MCF 10A (cell line): ENCODE measurements around the gene SRRM1. TPM values are rescaled to one million over a fixed set of nuclear protein-coding genes. Genes with fewer than 3 reads are reported as not detected.

Source experiments
- BruUV-seq: library from RNA; stranded (reverse); fragments of 400-500 nt; replicated peaks from 2 replicates; lab custom pipeline; 2021; lab: Mats Ljungman, UMichigan
- CTCF ChIA-PET: fragments of 300-600 bp; sonication (Branson Sonifier 250); formaldehyde crosslinking; extraction: SDS; loops from one replicate; lab custom pipeline; 2021; ENCODE audit warnings: antibody characterized with exemption, inconsistent platforms; lab: Yijun Ruan, JAX
- POLR2A ChIA-PET: fragments of 300-600, 350-650 bp; sonication (Branson Sonifier 250); formaldehyde crosslinking; extraction: SDS; loops from one replicate; lab custom pipeline; 2020; ENCODE audit warnings: antibody characterized with exemption, inconsistent platforms; lab: Yijun Ruan, JAX
- DNase-seq: peaks from one replicate; pipeline ENCODE4 v3.0.0-alpha.2; 2018; ENCODE audit not compliant: unreplicated experiment
- H3K27ac Mint-ChIP-seq: one replicate; pipeline ENCODE4 v1.8.0; 2022; ENCODE audit warnings: mild to moderate bottlenecking, low read depth, mixed read lengths; ENCODE audit not compliant: unreplicated experiment
- H3K27me3 Mint-ChIP-seq: one replicate; pipeline ENCODE4 v1.8.0; 2022; ENCODE audit warnings: mixed read lengths; ENCODE audit not compliant: insufficient read depth, unreplicated experiment
- H3K36me3 Mint-ChIP-seq: one replicate; pipeline ENCODE4 v1.8.0; 2022; ENCODE audit warnings: mild to moderate bottlenecking, moderate library complexity, mixed read lengths; ENCODE audit not compliant: insufficient read depth, unreplicated experiment
- H3K4me1 Mint-ChIP-seq: one replicate; pipeline ENCODE4 v1.8.0; 2022; ENCODE audit warnings: mixed read lengths; ENCODE audit not compliant: insufficient read depth, unreplicated experiment
- H3K4me3 Mint-ChIP-seq: one replicate; pipeline ENCODE4 v1.8.0; 2022; ENCODE audit warnings: mild to moderate bottlenecking, moderate library complexity, mixed read lengths; ENCODE audit not compliant: unreplicated experiment
- H3K9me3 Mint-ChIP-seq: one replicate; pipeline ENCODE4 v1.8.0; 2022; ENCODE audit warnings: mixed read lengths; ENCODE audit not compliant: unreplicated experiment
- CTCF ChIP-seq: fragments of 200-600 bp; IDR thresholded peaks from one replicate; pipeline ENCODE4 v1.8.0; 2022; ENCODE audit warnings: antibody characterized with exemption, mild to moderate bottlenecking; ENCODE audit not compliant: unreplicated experiment
- intact Hi-C: fragments of 100-400 bp; cut with micrococcal nuclease; formaldehyde crosslinking; loops from 2 replicates; pipeline ENCODE4 v1.14.1; 2022
- total RNA-seq: library from RNA; stranded (reverse); gene quantifications from 2 replicates; pipeline ENCODE4 v1.2.3, GENCODE V29; 2022

The SRRM1 gene
- total RNA-seq, 1 experiment from 2014 or later = 154 TPM

- Mint-ChIP-seq H3K4me1 (no peaks in the 10 kb centered on the region), H3K27ac (no peak overlapping the region), H3K4me3 (no peak overlapping the region), H3K36me3 (no peaks in the 10 kb centered on the region), H3K27me3 (peaks cover 14% of the 10 kb centered on the region), H3K9me3 (no peaks in the 10 kb centered on the region)
- TF ChIP-seq CTCF = no peak
- CTCF ChIA-PET = no interaction called here
- BruUV-seq = no TSS peak
- intact Hi-C loops = no loop called here
- no peak for DNase-seq
- POLR2A ChIA-PET = no interaction called here
These were observed 36.5 kb upstream of the SRRM1 start for GRCh38 chr1:24606621-24607020.

DNA sequence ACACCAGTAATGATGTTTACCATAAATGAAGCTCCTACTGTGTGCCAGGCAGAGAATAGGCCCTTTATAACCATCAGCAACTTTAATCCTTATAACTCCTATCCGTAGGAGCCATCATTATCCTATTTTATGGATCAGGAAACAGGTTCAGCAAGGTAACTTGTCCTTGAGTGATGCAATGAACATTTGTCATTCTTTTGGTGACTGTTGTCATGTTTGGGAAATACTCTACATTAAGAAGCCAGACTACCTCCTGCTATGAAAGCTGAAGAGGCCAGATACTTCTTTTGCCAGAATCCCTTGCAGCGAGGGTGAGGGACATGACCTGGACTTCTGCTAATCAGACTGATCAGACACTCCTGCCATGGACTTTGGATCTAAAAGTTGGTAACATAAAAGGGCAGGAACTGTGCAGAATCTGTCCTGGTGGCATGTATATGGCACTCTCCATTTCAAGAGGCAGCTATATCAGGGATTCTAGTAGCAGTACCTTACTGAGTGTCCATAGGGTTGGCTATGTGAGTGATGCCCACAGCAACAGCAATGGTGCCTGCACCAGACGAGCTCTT, 33.1 kb upstream of the SRRM1 start:
- Mint-ChIP-seq H3K27me3 (peaks cover 15% of the 10 kb centered on the region), H3K27ac (no peak overlapping the region), H3K36me3 (no peaks in the 10 kb centered on the region), H3K9me3 (no peaks in the 10 kb centered on the region), H3K4me1 (no peaks in the 10 kb centered on the region), H3K4me3 (no peak overlapping the region)
- no peak for TF ChIP-seq CTCF
- ChIA-PET POLR2A (interaction anchor here (0.7 kb wide), 1 partner anchor 11 kb away, joined by 3 read pairs; no protein-coding TSS in a partner anchor), CTCF (interaction anchor here (0.5 to 1.1 kb wide), 3 partner anchors 133 to 410 kb away, joined by 3 to 6 read pairs (median 3); partner anchors contain the start of gene STPG1)
- DNase-seq = no peak
- intact Hi-C loops = no loop called here
- BruUV-seq = no TSS peak

GRCh38 chr1:24619376-24619775, 23.7 kb upstream of the SRRM1 start:
- Mint-ChIP-seq H3K9me3 (no peaks in the 10 kb centered on the region), H3K4me1 (no peaks in the 10 kb centered on the region), H3K4me3 (no peak overlapping the region), H3K36me3 (peaks cover 6% of the 10 kb centered on the region), H3K27me3 (peaks cover 81% of the 10 kb centered on the region), H3K27ac (no peak overlapping the region)
- intact Hi-C loops = no loop called here
- ChIA-PET POLR2A (interaction anchor here (0.6 kb wide), 2 partner anchors 91 to 284 kb away, joined by 3 to 4 read pairs; no protein-coding TSS in a partner anchor), CTCF (no interaction called here)
- DNase-seq = no peak
- BruUV-seq = no TSS peak
- no peak for TF ChIP-seq CTCF

DNA sequence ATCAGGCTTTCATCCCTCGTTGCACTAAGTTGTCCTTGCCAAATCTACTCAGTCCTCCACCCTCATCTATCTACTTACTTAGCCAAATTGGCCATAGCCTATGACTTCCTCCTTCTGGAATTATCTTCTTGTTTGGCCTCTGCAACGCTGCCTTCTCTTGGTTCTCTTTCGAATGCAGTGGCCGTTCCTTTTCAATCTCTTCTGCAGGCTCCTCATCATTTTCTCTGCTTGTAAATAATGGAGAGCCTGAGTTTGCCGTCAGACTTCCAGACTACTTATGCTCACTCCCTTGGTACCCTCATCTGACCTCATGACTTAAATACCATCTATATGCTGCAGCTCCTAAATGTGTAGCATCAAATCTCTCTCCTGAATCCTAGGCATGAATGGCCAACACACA, 22.4 kb upstream of the SRRM1 start:
- Mint-ChIP-seq H3K27me3 (peaks cover 83% of the 10 kb centered on the region), H3K4me1 (no peaks in the 10 kb centered on the region), H3K9me3 (no peaks in the 10 kb centered on the region), H3K36me3 (peaks cover 6% of the 10 kb centered on the region), H3K4me3 (no peak overlapping the region), H3K27ac (no peak overlapping the region)
- no peak for TF ChIP-seq CTCF
- ChIA-PET CTCF (interaction anchor here (0.6 kb wide), 1 partner anchor 583 kb away, joined by 3 read pairs; no protein-coding TSS in a partner anchor), POLR2A (no interaction called here)
- no TSS peak for BruUV-seq
- intact Hi-C loops = no loop called here
- DNase-seq = no peak
